GM21360 (cell line): Measurements from ENCODE around the gene RRM2.

ENCODE experiments used
- ATAC-seq: cut with Tn5 transposase; IDR thresholded peaks from one replicate; pipeline ENCODE4 v1.9.1; 2021; ENCODE audit warnings: mild to moderate bottlenecking, moderate library complexity; ENCODE audit not compliant: unreplicated experiment

RRM2 gene

GRCh38 chr2:10122500-10123280 lies at the start of gene RRM2:
RRM2 (plus strand) TSS chr2:10122739; CDS start chr2:10122799, 60 bp downstream.
- peak; percentile 61 for ATAC-seq

- no peak for ATAC-seq
Measured at GRCh38 chr2:10073706-10074105, 48.8 kb upstream of the RRM2 start.

GRCh38 chr2:10075101-10075500 lies 47.4 kb upstream of the RRM2 start:
- no peak for ATAC-seq

GRCh38 chr2:10075571-10076209 lies 46.8 kb upstream of the RRM2 start:
- no peak for ATAC-seq

- ATAC-seq, result no peak
Measured at GRCh38 chr2:10076511-10076910, 46.0 kb upstream of the RRM2 start.

- no peak for ATAC-seq
Measured at GRCh38 chr2:10076988-10077527, 45.5 kb upstream of the RRM2 start.

- ATAC-seq, result no peak
Measured at GRCh38 chr2:10078001-10078400, 44.5 kb upstream of the RRM2 start.

GRCh38 chr2:10078704-10079265 lies 43.8 kb upstream of the RRM2 start:
- peak; percentile 1 for ATAC-seq

GRCh38 chr2:10079266-10079869 lies 43.2 kb upstream of the RRM2 start:
- ATAC-seq, result peak; percentile 30

GRCh38 chr2:10079870-10080535 lies 42.5 kb upstream of the RRM2 start, which contains the start of gene CYS1:
CYS1 (minus strand) TSS chr2:10080411; CDS start chr2:10080223, 188 bp downstream.
- ATAC-seq, result peak; percentile 29

GRCh38 chr2:10080536-10081304 lies 41.8 kb upstream of the RRM2 start:
- ATAC-seq, result peak; percentile 26

- ATAC-seq, result no peak
Measured at GRCh38 chr2:10083046-10083445, 39.5 kb upstream of the RRM2 start.

- ATAC-seq, result no peak
Measured at GRCh38 chr2:10083692-10084211, 38.8 kb upstream of the RRM2 start.

- ATAC-seq, result no peak
Measured at GRCh38 chr2:10084223-10084865, 38.2 kb upstream of the RRM2 start.

GRCh38 chr2:10085043-10085667 lies 37.4 kb upstream of the RRM2 start:
- ATAC-seq, result no peak

GRCh38 chr2:10085668-10086059 lies 36.9 kb upstream of the RRM2 start:
- no peak for ATAC-seq

- ATAC-seq, result no peak
Measured at GRCh38 chr2:10086950-10087349, 35.6 kb upstream of the RRM2 start.

- ATAC-seq, result no peak
Measured at GRCh38 chr2:10087360-10087759, 35.2 kb upstream of the RRM2 start.
